ENCODE measurements around the gene ESF1. TPM values are rescaled to one million over a fixed set of nuclear protein-coding genes. Genes with fewer than 3 reads are reported as not detected.

Gene ESF1
- total RNA-seq, 1 experiment from 2014 or later: 36.9 TPM

- H3T11ph ChIP-seq (ENCODE audit: low read length): no peak overlapping the region
- no peak overlapping the region for H4K8ac ChIP-seq (replicated peaks; ENCODE audit: insufficient read length, low read depth, low read length)
- DNase-seq: no peak
- H2BK20ac ChIP-seq (ENCODE audit: low read depth, low read length, poor library complexity, severe bottlenecking): no peak overlapping the region
- no peak overlapping the region for H2BK15ac ChIP-seq (ENCODE audit: low read depth, low read length)
- no peaks in the 10 kb centered on the region for H3K9me3 ChIP-seq (ENCODE audit: control insufficient read depth, low read depth, low read length)
- no peak overlapping the region for H2BK120ac ChIP-seq (ENCODE audit: low read depth, low read length, poor library complexity, severe bottlenecking)
- H3K4me3 Mint-ChIP-seq: no peak overlapping the region
- no peak for TF ChIP-seq CTCF (conservative IDR thresholded peaks at IDR 0.05)
- no peak overlapping the region for H3K4me2 ChIP-seq (ENCODE audit: insufficient read depth, insufficient read length, low read length)
- H3K23ac ChIP-seq (ENCODE audit: insufficient read length, low read depth, low read length): no peak overlapping the region
- H3K27me3 Mint-ChIP-seq (ENCODE audit: low read depth): no peaks in the 10 kb centered on the region
- no peak overlapping the region for H3K18ac ChIP-seq (ENCODE audit: insufficient read length, low read depth, low read length)
- no peak overlapping the region for H2AK5ac ChIP-seq (ENCODE audit: insufficient read length, low read length)
- no peaks in the 10 kb centered on the region for H3K27me3 ChIP-seq (ENCODE audit: insufficient read depth, low read length)
- no peaks in the 10 kb centered on the region for H4K20me1 ChIP-seq (ENCODE audit: control insufficient read depth, insufficient read depth, insufficient read length)
- no peaks in the 10 kb centered on the region for H3K79me2 ChIP-seq (ENCODE audit: insufficient read depth, low read length)
- H4K5ac ChIP-seq (ENCODE audit: insufficient read length, low read depth, low read length): no peak overlapping the region
- no peaks in the 10 kb centered on the region for H3K79me1 ChIP-seq (ENCODE audit: insufficient read depth, low read depth, low read length, poor library complexity, severe bottlenecking)
- no peaks in the 10 kb centered on the region for H3K4me1 Mint-ChIP-seq
- no peak overlapping the region for H4K91ac ChIP-seq (ENCODE audit: insufficient read length, low read depth, low read length)
- H3K14ac ChIP-seq (ENCODE audit: insufficient read depth, low read length): no peak overlapping the region
- H2BK5ac ChIP-seq (ENCODE audit: insufficient read length, low read length): no peak overlapping the region
- no peak overlapping the region for H3K27ac ChIP-seq (ENCODE audit: insufficient read length, low read depth, low read length)
- H2BK12ac ChIP-seq (ENCODE audit: insufficient read length, low read depth, low read length): no peak overlapping the region
- no peak overlapping the region for H2AFZ ChIP-seq (ENCODE audit: low read length)
- H3K56ac ChIP-seq (ENCODE audit: insufficient read length, low read depth, low read length): no peak overlapping the region
- no peaks in the 10 kb centered on the region; a peak in 1 of 5 replicates for H3K9me3 Mint-ChIP-seq
- H3K4me1 ChIP-seq (ENCODE audit: insufficient read depth, low read length): no peaks in the 10 kb centered on the region
- no peaks in the 10 kb centered on the region for H3K36me3 Mint-ChIP-seq (ENCODE audit: insufficient read depth in 1 of 3, low read depth in 3 of 3)
- H3K27ac Mint-ChIP-seq: no peak overlapping the region
- H3K9ac ChIP-seq (ENCODE audit: extremely low read depth, insufficient read length, low read length): no peak overlapping the region
- H3K4ac ChIP-seq (ENCODE audit: low read depth, low read length): no peak overlapping the region
- H3K23me2 ChIP-seq (ENCODE audit: insufficient read length, low read depth, low read length, poor library complexity, severe bottlenecking): no peaks in the 10 kb centered on the region
Observed at GRCh38 chr20:13701486-13701885, 83.2 kb downstream of the ESF1 start.

All from H9 (cell line).